BLaER1 treated with 17β-estradiol and CSF1 and Interleukin-3, amounts not matched to agents 10 nM and 100 nM (cell line): ENCODE results near the gene RALGPS2.

Experiments
- H3K27ac ChIP-seq, 11 experiments: shearing (Covaris generic); formaldehyde crosslinking; 2 replicates each; pipeline ENCODE4 v1.8.1; 2022
- H3K27me3 ChIP-seq, 11 experiments: shearing (Covaris generic); formaldehyde crosslinking; 2 replicates each; pipeline ENCODE4 v1.8.1; 2022
- H3K36me3 ChIP-seq, 11 experiments: shearing (Covaris generic); formaldehyde crosslinking; 2 replicates each; pipeline ENCODE4 v1.8.1; 2022
- H3K4me1 ChIP-seq, 10 experiments: shearing (Covaris generic); formaldehyde crosslinking; 2 replicates each; pipeline ENCODE4 v1.8.1; 2022
- H3K4me2 ChIP-seq, 11 experiments: shearing (Covaris generic); formaldehyde crosslinking; 2 replicates each; pipeline ENCODE4 v1.8.1; 2022
- H3K4me3 ChIP-seq, 10 experiments: shearing (Covaris generic); formaldehyde crosslinking; 2 replicates each; pipeline ENCODE4 v1.8.1; 2022
- H3K9ac ChIP-seq, 11 experiments: shearing (Covaris generic); formaldehyde crosslinking; 2 replicates each; pipeline ENCODE4 v1.8.1; 2022
- H3K9me3 ChIP-seq, 11 experiments: shearing (Covaris generic); formaldehyde crosslinking; replicated peaks in 1 of 11; 2 replicates each; pipeline ENCODE4 v1.8.1; 2022
- H4K20me1 ChIP-seq, 11 experiments: shearing (Covaris generic); formaldehyde crosslinking; 2 replicates each; pipeline ENCODE4 v1.8.1; 2022
- Cebpa-rat ChIP-seq, 11 experiments: shearing (Covaris generic); IDR thresholded peaks; 2 replicates each; pipeline ENCODE4 v1.8.1; 2022

RALGPS2 gene

GRCh38 chr1:178776553-178776952, 51.5 kb downstream of the RALGPS2 start:
- no peak overlapping the region for H3K27ac ChIP-seq
- no peaks in the 10 kb centered on the region for H4K20me1 ChIP-seq
- no peak for TF ChIP-seq Cebpa-rat (IDR thresholded peaks at IDR 0.05)
- no peak overlapping the region for H3K9ac ChIP-seq
- H3K4me2 ChIP-seq = no peak overlapping the region
- H3K4me1 ChIP-seq = no peaks in the 10 kb centered on the region
- no peaks in the 10 kb centered on the region for H3K9me3 ChIP-seq
- peaks cover 0 to 10% (median 0%) of the 10 kb centered on the region in 11 experiments; a peak in 4 of 22 replicates for H3K36me3 ChIP-seq
- H3K4me3 ChIP-seq = no peak overlapping the region
- H3K27me3 ChIP-seq = no peaks in the 10 kb centered on the region

GRCh38 chr1:178781533-178782330, 56.7 kb downstream of the RALGPS2 start:
- no peaks in the 10 kb centered on the region for H3K9me3 ChIP-seq
- H3K4me2 ChIP-seq = no peak overlapping the region
- no peak overlapping the region for H3K4me3 ChIP-seq
- no peak for TF ChIP-seq Cebpa-rat (IDR thresholded peaks at IDR 0.05)
- H3K27me3 ChIP-seq = no peaks in the 10 kb centered on the region
- H3K27ac ChIP-seq = no peak overlapping the region
- peaks cover 0 to 10% (median 0%) of the 10 kb centered on the region in 11 experiments; a peak in 6 of 22 replicates for H3K36me3 ChIP-seq
- peaks cover 0 to 7% (median 0%) of the 10 kb centered on the region in 10 experiments; a peak in 4 of 20 replicates for H3K4me1 ChIP-seq
- no peaks in the 10 kb centered on the region for H4K20me1 ChIP-seq
- H3K9ac ChIP-seq = no peak overlapping the region

- H4K20me1 ChIP-seq = no peaks in the 10 kb centered on the region
- no peak for TF ChIP-seq Cebpa-rat (IDR thresholded peaks at IDR 0.05)
- no peak overlapping the region for H3K9ac ChIP-seq
- no peaks in the 10 kb centered on the region for H3K27me3 ChIP-seq
- no peak overlapping the region for H3K4me2 ChIP-seq
- no peak overlapping the region for H3K27ac ChIP-seq
- H3K9me3 ChIP-seq = 0 out of 22 replicates have a peak, but pooled peaks cover 0 to 4% (median 0%) of the 10 kb centered on the region in 11 experiments
- H3K4me1 ChIP-seq = peaks cover 0 to 7% (median 0%) of the 10 kb centered on the region in 10 experiments; a peak in 4 of 20 replicates
- H3K36me3 ChIP-seq = peaks cover 0 to 20% (median 3%) of the 10 kb centered on the region in 11 experiments; a peak in 6 of 22 replicates
- no peak overlapping the region for H3K4me3 ChIP-seq
Measured at GRCh38 chr1:178784131-178784536, 59.1 kb downstream of the RALGPS2 start.

DNA sequence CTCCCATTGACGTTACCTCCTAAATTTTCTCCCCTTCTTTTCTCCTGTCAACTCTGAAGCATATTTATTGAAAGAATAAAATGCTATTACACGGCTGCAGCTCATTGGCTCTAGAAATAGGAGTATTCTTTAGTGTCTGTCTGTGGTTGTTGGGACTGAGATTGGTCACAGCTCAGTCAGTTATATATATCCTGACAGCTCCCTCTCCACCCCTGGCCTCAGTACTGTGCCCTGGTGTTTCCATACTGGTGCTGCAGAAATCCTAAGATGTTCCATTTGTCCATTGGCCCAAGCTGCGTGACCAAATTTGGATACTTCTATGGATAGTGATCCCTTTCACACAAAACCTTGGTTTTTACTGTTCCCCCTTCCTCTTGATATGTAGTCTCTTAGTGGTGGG, 67.3 kb downstream of the RALGPS2 start:
- no peak for TF ChIP-seq Cebpa-rat (IDR thresholded peaks at IDR 0.05)
- Histone ChIP-seq H3K27ac (no peak overlapping the region), H3K4me1 (peaks cover 0 to 9% (median 3%) of the 10 kb centered on the region in 10 experiments; a peak in 5 of 20 replicates), H3K4me3 (no peak overlapping the region), H3K9ac (no peak overlapping the region), H3K4me2 (no peak overlapping the region), H3K36me3 (peaks cover 0 to 11% (median 2%) of the 10 kb centered on the region in 11 experiments; a peak in 4 of 22 replicates), H3K27me3 (no peaks in the 10 kb centered on the region), H3K9me3 (0 out of 22 replicates have a peak, but pooled peaks cover 0 to 4% (median 0%) of the 10 kb centered on the region in 11 experiments), H4K20me1 (no peaks in the 10 kb centered on the region)

DNA sequence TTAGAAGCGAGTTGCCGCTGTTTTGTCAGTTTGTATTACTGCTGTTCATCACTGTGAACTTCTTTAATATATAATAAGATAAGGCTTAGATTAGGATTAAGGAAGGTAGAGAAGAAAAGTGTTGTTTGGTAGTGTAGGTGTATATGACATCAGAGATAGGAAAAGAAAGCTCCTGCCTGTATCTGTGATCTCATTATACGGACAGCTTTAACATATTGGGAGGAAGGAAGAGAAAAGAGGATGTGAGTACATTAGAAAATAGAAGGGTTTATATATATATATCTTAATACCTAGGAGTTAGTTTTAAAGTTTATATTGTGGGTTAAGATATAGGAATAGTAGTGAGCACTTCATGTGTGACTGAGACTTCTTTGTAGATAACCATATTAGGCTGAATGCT, 71.0 kb downstream of the RALGPS2 start:
- Histone ChIP-seq H3K9me3 (peaks cover 5 to 17% (median 13%) of the 10 kb centered on the region in 11 experiments; a peak in 20 of 22 replicates), H3K4me2 (no peak overlapping the region; a peak in 1 of 22 replicates), H3K36me3 (peaks cover 0 to 23% (median 11%) of the 10 kb centered on the region in 11 experiments; a peak in 10 of 22 replicates), H3K9ac (no peak overlapping the region), H3K4me3 (no peak overlapping the region), H4K20me1 (no peaks in the 10 kb centered on the region), H3K4me1 (peaks cover 0 to 9% (median 3%) of the 10 kb centered on the region in 10 experiments; a peak in 5 of 20 replicates), H3K27ac (no peak overlapping the region), H3K27me3 (no peaks in the 10 kb centered on the region)
- TF ChIP-seq Cebpa-rat (IDR thresholded peaks at IDR 0.05) = no peak

GRCh38 chr1:178797590-178797989, 72.5 kb downstream of the RALGPS2 start:
- Histone ChIP-seq H3K27me3 (no peaks in the 10 kb centered on the region), H3K9ac (no peak overlapping the region), H3K4me2 (no peak overlapping the region), H3K36me3 (peaks cover 0 to 23% (median 11%) of the 10 kb centered on the region in 11 experiments; a peak in 10 of 22 replicates), H3K4me3 (no peak overlapping the region), H4K20me1 (no peaks in the 10 kb centered on the region), H3K4me1 (peaks cover 0 to 9% (median 3%) of the 10 kb centered on the region in 10 experiments; a peak in 5 of 20 replicates), H3K9me3 (peaks cover 5 to 17% (median 13%) of the 10 kb centered on the region in 11 experiments; a peak in 20 of 22 replicates), H3K27ac (no peak overlapping the region)
- no peak for TF ChIP-seq Cebpa-rat (IDR thresholded peaks at IDR 0.05)

- Histone ChIP-seq H3K4me1 (peaks cover 0 to 9% (median 3%) of the 10 kb centered on the region in 10 experiments; a peak in 5 of 20 replicates), H3K36me3 (peaks cover 0 to 23% (median 11%) of the 10 kb centered on the region in 11 experiments; a peak in 10 of 22 replicates), H3K4me3 (no peak overlapping the region), H3K27me3 (no peaks in the 10 kb centered on the region), H4K20me1 (no peaks in the 10 kb centered on the region), H3K27ac (no peak overlapping the region), H3K4me2 (no peak overlapping the region), H3K9ac (no peak overlapping the region), H3K9me3 (peaks cover 5 to 17% (median 13%) of the 10 kb centered on the region in 11 experiments; a peak in 20 of 22 replicates)
- TF ChIP-seq Cebpa-rat (IDR thresholded peaks at IDR 0.05) = no peak
Measured at GRCh38 chr1:178798232-178798861, 73.3 kb downstream of the RALGPS2 start.

GRCh38 chr1:178802873-178803272, 77.8 kb downstream of the RALGPS2 start:
- no peak for TF ChIP-seq Cebpa-rat (IDR thresholded peaks at IDR 0.05)
- peaks cover 5 to 17% (median 13%) of the 10 kb centered on the region in 11 experiments; a peak in 20 of 22 replicates for H3K9me3 ChIP-seq
- H3K9ac ChIP-seq = no peak overlapping the region
- H3K4me3 ChIP-seq = no peak overlapping the region
- peaks cover 0 to 18% (median 11%) of the 10 kb centered on the region in 11 experiments; a peak in 9 of 22 replicates for H3K36me3 ChIP-seq
- no peaks in the 10 kb centered on the region for H3K4me1 ChIP-seq
- H3K4me2 ChIP-seq = no peak overlapping the region
- no peak overlapping the region for H3K27ac ChIP-seq
- H4K20me1 ChIP-seq = no peaks in the 10 kb centered on the region
- no peaks in the 10 kb centered on the region for H3K27me3 ChIP-seq
